NCI-H1436 (cell line): Measurements from ENCODE around the gene MOB1A.
"Not testable (repeated sequence)": the region's sequence is repeated elsewhere in the genome, so short reads cannot be mapped to it uniquely, and the experiment has no call there.

Experiments used
- DNase-seq: peaks from one replicate; lab custom pipeline; 2025; lab: John Stamatoyannopoulos, UW

The MOB1A gene

DNA sequence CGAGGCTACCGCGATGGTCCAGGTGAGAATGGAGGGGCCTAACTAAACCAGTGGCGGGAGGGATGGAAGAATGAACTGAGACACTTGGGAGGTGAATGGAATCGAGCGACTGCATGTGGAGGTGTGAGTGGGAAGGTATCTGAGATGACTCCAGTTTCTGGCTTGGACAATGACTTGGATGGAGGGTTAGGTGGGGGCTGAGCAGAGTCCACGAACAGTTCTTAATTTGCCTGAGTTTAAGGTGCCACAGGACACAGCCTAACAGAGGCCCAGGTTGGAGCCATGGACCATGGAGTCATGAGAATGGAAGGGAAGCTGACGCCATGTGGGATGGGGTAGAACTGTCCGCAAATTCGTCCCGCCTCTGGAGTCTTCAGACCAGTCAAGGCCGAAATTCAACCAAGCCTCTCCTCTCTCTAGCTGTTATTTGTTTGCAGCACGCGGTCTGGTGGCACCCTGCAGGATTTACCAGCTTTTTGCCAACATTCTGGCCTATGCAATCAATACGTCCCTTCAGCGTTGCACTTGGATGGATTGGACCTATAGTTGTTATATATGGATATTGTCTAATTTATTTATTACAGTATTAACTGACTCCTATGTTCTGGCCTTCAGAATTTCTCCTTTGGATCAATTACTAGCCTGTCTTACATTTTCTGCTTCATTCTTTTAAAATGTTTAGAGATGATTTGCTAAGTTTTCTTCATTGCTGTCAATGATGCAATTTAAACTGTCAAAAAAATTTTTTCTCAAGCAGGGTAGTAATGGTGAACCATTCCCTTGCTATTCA, 30.0 kb downstream of the MOB1A start:
- no peak for DNase-seq

DNA sequence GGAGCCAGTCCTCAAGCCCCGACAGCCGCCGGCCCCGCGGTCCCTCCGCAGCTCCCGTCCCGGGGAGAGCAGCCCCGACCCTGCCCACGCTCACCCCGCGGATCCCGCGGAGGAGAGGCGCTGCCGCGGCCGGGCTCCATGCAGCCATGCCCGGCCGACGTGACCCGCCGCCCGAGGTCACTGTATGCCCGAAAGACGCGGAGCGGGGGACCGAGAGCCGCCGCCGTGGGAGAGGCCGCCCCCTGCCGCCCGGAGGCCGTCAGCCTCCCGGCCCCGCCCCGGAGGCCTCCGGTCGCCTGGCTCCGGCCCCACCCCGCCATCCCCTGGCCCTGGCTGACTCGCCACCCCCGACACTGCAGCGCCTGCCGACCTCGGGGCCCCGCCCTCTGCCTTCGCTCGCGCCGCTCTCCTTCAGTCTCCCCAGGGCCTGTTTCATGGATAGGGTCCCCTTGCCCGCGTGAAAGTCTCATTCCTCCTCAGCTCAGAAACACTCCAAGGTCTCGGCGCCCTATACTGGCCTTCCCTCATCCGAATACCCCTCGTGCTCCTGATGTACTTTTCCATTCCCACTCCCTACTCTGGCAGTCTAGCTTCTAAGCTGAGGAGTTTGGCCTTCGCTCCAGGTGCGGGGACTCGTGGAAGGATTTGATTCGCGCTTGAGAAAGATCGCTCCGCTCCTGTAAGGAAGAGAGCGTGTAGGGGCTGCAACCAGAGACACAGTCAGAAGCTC, 30.8 kb downstream of the MOB1A start, which contains the start of gene BOLA3:
Gene BOLA3, minus strand, starts transcription at position 186 of the 730 bp plus-strand sequence. Its CDS starts 38 bp downstream, at position 148.
- peak; percentile 71 for DNase-seq

GRCh38 chr2:74146929-74147726, 31.6 kb downstream of the MOB1A start:
- no peak for DNase-seq

- DNase-seq: no peak
Observed at GRCh38 chr2:74142340-74142739, 36.3 kb downstream of the MOB1A start.

- DNase-seq: no peak
Observed at GRCh38 chr2:74138600-74139323, 39.9 kb downstream of the MOB1A start.

DNA sequence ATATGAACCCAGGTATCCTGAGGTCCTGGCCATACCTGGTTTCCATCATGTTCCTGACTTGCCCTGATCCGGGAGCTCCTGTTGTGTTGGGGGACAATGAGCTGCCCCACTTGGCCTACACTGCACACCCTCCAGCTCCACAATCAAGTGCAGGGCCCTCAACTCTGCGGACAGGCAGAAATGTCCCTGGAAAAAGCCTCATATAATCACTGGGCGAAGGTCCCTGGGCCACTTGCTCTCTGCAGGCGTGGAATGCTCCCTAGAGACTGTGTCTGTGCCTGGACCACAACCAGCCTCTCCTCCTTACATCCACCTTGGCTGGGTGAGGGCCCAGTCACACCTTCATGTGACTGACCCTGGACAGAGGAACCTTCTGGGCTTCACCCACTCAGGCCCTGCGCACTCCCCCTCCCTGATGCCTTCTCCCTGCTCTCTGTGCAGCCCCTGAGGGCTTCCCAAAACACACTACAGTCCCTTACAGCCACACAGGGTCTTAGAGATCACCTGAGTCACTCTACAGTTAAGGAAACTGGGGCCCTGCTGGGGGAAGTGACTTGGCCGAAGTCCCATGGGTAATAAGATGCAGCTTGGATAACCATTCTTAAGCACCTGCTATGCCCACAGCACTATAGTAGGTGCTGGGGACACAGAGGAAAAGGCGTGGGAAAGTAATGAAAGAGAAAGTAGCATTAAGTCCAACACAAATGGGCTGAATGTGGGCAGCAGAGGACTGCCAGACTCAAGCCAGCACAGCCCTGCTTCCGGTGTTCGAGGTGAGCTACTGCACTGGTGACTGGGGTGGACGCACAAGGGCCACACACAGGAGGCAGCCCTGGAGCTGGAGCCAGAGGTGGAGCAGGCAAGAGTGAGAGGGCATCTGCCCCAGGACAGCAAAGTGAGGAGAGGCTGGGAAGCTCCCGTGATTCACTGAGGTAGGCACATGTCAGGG, 40.8 kb downstream of the MOB1A start:
- no peak for DNase-seq

GRCh38 chr2:74131901-74132300, 46.8 kb downstream of the MOB1A start:
- DNase-seq: no peak

GRCh38 chr2:74130211-74130995, 48.3 kb downstream of the MOB1A start:
- DNase-seq: no peak

DNA sequence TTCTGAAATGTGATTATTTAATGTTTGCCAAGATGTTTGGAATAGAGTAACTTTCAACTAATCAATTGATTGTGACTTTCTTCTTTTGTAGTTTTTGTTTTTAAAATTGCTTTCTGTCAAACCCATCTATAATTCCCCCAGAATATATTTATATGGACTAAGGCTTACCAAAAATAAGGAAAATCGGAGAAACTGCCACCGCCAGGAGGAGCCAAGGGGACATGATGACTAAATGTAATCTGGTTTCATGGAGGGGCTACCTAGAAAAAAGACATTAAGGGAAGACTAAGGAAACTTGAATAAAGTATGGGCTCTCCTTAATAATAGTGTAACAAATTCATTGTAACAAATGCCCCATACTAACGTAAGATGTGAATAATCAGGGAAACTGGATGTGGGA, 50.5 kb downstream of the MOB1A start:
- no peak for DNase-seq

GRCh38 chr2:74123955-74124354, 54.7 kb downstream of the MOB1A start:
- not testable (repeated sequence) for DNase-seq

GRCh38 chr2:74121846-74122245, 56.8 kb downstream of the MOB1A start:
- not testable (repeated sequence) for DNase-seq

GRCh38 chr2:74119912-74120825, 58.5 kb downstream of the MOB1A start:
- DNase-seq: peak; percentile 50

DNA sequence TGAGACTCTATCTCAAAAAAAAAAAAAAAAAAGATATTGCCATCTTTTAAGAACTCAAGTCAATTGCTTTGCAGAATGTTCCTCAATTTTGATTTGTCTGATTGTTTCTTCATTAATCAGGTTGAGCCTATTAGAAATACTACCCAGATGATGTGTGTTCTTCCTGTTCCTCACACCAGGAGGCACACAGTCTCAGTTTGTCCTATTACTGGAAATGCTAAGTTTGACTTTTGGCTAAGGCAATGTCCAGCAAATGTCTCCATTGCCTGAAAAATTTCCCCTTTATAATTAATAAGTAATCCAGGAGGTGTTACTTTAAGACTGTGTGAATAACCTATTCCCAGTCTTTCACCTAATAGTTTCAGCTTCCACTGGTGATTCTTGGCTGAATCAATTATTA, 59.3 kb downstream of the MOB1A start:
- DNase-seq: no peak

DNA sequence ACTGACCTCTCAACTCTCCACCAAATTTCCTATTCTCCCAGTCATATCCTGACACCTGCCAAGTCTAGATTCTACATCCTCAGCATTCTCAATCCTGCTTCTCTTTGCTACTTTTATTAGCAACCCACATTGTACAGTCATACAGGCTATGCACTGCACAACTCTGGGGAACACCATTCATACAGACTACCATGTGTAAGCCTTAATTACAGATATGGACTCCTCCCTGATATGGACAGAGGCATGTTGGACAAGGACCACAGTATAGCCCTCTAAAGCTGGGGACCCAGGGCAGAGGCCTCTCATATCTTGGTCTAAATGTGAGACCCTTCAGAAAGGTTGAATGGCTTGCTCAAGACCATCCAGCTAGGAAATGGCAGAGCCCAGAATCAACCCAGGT, 67.3 kb downstream of the MOB1A start:
- DNase-seq: no peak

DNA sequence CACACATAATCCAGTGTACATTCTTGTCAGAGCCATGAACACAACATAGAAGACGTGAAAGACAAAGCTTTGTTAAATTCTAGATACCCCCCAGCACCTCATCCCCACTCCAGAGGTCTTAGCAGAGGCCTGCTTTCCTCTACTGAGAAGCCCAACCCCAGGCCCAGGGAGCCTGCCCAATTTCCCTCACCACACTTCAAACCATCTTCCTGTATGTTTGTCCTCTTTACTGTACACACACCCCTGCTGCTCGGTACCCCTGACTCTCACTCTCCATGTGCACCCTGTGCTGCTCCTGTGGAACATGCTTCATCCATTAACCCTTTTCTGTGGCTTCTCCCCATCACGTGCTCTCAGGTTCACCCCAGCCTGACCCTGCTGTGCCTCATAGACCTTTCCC, 68.1 kb downstream of the MOB1A start:
- DNase-seq: no peak

GRCh38 chr2:74109551-74109950, 69.1 kb downstream of the MOB1A start:
- no peak for DNase-seq

- no peak for DNase-seq
Observed at GRCh38 chr2:74107071-74107470, 71.6 kb downstream of the MOB1A start.

DNA sequence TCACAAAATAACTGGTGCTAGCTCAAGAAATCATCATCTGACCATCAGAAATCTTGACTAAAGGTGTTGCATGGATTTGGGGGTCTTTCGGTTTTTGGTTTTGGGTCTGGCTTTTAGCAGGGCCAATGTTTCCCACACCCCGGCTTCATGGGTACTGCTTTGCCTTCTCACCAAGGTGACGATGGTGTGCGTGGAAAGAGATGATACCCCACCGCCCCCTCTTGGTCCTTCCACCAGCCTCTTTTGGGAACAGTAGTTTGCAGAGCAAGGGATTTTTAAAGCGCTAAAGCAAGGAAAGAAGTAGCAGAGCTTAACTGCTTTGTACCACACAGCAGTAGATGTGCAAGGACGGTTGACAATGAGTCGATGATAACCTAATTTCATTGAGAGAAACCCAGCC, 73.3 kb downstream of the MOB1A start:
- DNase-seq: no peak

DNA sequence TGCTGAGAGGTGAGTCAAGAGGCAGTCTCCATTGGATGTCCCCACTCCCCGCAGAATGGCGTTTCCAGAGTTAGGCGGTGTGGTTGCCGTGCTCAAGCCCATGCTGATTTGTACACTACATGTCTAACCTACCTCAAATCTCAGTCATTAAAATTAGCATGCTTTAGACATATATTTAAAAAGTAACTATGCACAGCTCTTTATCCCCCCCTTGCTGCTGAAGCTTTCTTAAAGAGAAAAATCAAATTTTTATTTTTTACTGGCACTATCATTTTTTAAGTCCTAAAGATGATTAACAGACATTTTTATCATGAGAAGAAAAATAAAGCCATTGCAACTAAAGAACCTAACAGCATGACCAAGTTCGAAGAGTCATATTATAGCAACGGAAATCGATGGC, 73.8 kb downstream of the MOB1A start:
- no peak for DNase-seq
